Esophagus muscularis mucosa (tissue), 4 donors: ENCODE measurements around the gene ZFPM1. TPM values are rescaled to one million over a fixed set of nuclear protein-coding genes. Genes with fewer than 3 reads are reported as not detected.

ENCODE experiments used
- DNase-seq: peaks from one replicate; pipeline ENCODE4 v3.0.0-alpha.2; 2017; ENCODE audit errors: extremely low spot score
- H3K27ac ChIP-seq, 4 donors: fragments of 200-600 bp; sonication (generic); replicated peaks in 1 of 4; 1 replicate in 3 of 4; 2 replicates in 1 of 4; pipeline ENCODE4 v1.5.1; 2016 to 2019; ENCODE audit warnings: mild to moderate bottlenecking in 1 of 4
- H3K27me3 ChIP-seq, 4 donors: fragments of 200-600 bp; sonication (generic); one replicate each; pipeline versions ENCODE4 v1.5.1 to v1.6.0; 2016 to 2019
- H3K36me3 ChIP-seq, 4 donors: fragments of 200-600 bp; sonication (generic); one replicate each; pipeline ENCODE4 v1.5.1; 2016 to 2019
- H3K4me1 ChIP-seq, 4 donors: fragments of 200-600 bp; sonication (generic); one replicate each; pipeline ENCODE4 v1.5.1; 2016 to 2019
- H3K4me3 ChIP-seq, 4 donors: fragments of 200-600 bp; sonication (generic); 1 replicate in 2 of 4; 2 replicates in 2 of 4; pipeline ENCODE4 v1.5.1; 2016 to 2019; ENCODE audit warnings: mild to moderate bottlenecking in 4 of 4, moderate library complexity in 1 of 4
- H3K9me3 ChIP-seq, 4 donors: fragments of 200-600 bp; sonication (generic); 1 replicate in 3 of 4; 2 replicates in 1 of 4; pipeline ENCODE4 v1.5.1; 2016 to 2019
- CTCF ChIP-seq, 3 experiments: fragments of 200-600 bp in 2 of 3; fragments of 450-650 bp in 1 of 3; sonication (generic) in 2 of 3; IDR thresholded peaks; one replicate each; pipeline ENCODE4 v1.5.1; 2017 to 2019; ENCODE audit warnings: antibody characterized with exemption in 3 of 3, mild to moderate bottlenecking in 2 of 3, moderate library complexity in 1 of 3
- EP300 ChIP-seq: sonication (generic); formaldehyde crosslinking; IDR thresholded peaks from one replicate; pipeline ENCODE4 v1.6.1; 2017; ENCODE audit warnings: antibody characterized with exemption
- POLR2A ChIP-seq: fragments of 450-650 bp; IDR thresholded peaks from one replicate; pipeline ENCODE4 v1.6.1; 2017; ENCODE audit warnings: antibody characterized with exemption, moderate library complexity, mild to moderate bottlenecking, low read depth
- POLR2AphosphoS5 ChIP-seq, 2 donors: sonication (generic); formaldehyde crosslinking; IDR thresholded peaks; one replicate each; pipeline ENCODE4 v1.6.1; 2017; ENCODE audit warnings: antibody characterized with exemption in 2 of 2
- WGBS: methylation state at CpG from one replicate; pipeline ENCODE4 v1.1.5; 2018; 5-methylcytosine and 5-hydroxymethylcytosine counted together
- intact Hi-C: fragments of 100-400 bp; cut with DNase I; formaldehyde crosslinking; loops from one replicate; pipeline ENCODE4 v1.15.1; 2023
- total RNA-seq, 4 donors: library from RNA; depleted of rRNA; stranded (reverse); fragments of >200 nt; gene quantifications; one replicate each; pipeline versions ENCODE4 v1.1.0 to v1.2.1, GENCODE V29; 2016

The ZFPM1 gene
- total RNA-seq, 4 donors from 2014 or later: 0.42 to 1.4 (median 1.0) TPM

- intact Hi-C loops: no loop called here
- DNase-seq: no peak
- no peaks in the 10 kb centered on the region for H3K36me3 ChIP-seq
- peaks cover 0 to 9% (median 4%) of the 10 kb centered on the region in 4 donors for H3K4me1 ChIP-seq
- peaks cover 0 to 43% (median 2%) of the 10 kb centered on the region in 4 donors for H3K27me3 ChIP-seq
- WGBS: 76% methylated on average over 13 of the region's 13 CpGs
- H3K9me3 ChIP-seq: peaks cover 0 to 10% (median 6%) of the 10 kb centered on the region in 4 donors
- no peak overlapping the region for H3K27ac ChIP-seq
- TF ChIP-seq CTCF (IDR thresholded peaks at IDR 0.05) (no peak), POLR2A (no peak), POLR2AphosphoS5 (IDR thresholded peaks at IDR 0.05) (no peak), EP300 (no peak)
- H3K4me3 ChIP-seq: no peak overlapping the region
These were observed 95.9 kb downstream of the ZFPM1 start for GRCh38 chr16:88548985-88549384.

GRCh38 chr16:88549671-88550245 is 96.7 kb downstream of the ZFPM1 start:
- WGBS: 70% methylated on average over 11 of the region's 12 CpGs
- Histone ChIP-seq H3K4me1 (peaks cover 0 to 9% (median 4%) of the 10 kb centered on the region in 4 donors), H3K9me3 (peaks cover 0 to 2% (median 0%) of the 10 kb centered on the region in 4 donors), H3K27me3 (peaks cover 0 to 49% (median 2%) of the 10 kb centered on the region in 4 donors), H3K36me3 (no peaks in the 10 kb centered on the region), H3K27ac (no peak overlapping the region), H3K4me3 (no peak overlapping the region)
- no peak for TF ChIP-seq EP300
- no peak for TF ChIP-seq POLR2AphosphoS5 (IDR thresholded peaks at IDR 0.05)
- no peak for TF ChIP-seq CTCF (IDR thresholded peaks at IDR 0.05)
- no peak for TF ChIP-seq POLR2A
- intact Hi-C loops: no loop called here
- no peak for DNase-seq

DNA sequence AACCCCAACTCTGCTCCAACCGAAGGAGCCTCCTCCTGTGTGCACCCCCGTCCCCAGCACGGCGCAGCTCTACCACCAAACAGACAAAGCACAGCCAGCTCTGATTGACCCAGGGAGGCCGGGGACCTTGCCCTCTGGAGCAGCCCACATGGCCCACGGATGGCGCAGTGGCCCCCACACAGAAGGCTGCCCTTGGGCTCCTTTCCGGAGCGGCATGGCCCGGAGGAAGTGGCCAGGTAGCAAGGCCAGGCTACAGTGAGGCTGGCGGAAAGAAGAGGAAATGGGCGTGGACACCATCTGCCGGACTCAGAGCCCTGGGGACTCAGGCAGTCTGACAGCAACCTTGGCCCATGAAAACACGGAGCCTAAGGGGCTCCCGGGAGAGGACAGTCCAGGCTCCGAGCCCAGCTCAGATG is 97.2 kb downstream of the ZFPM1 start:
- Histone ChIP-seq H3K4me1 (peaks cover 0 to 9% (median 4%) of the 10 kb centered on the region in 4 donors), H3K9me3 (no peaks in the 10 kb centered on the region), H3K4me3 (no peak overlapping the region), H3K27me3 (peaks cover 0 to 47% (median 2%) of the 10 kb centered on the region in 4 donors), H3K27ac (no peak overlapping the region), H3K36me3 (no peaks in the 10 kb centered on the region)
- no peak for TF ChIP-seq CTCF (IDR thresholded peaks at IDR 0.05)
- TF ChIP-seq POLR2A: no peak
- no peak for TF ChIP-seq POLR2AphosphoS5 (IDR thresholded peaks at IDR 0.05)
- TF ChIP-seq EP300: no peak
- 59% methylated on average over 10 of the region's 16 CpGs for WGBS
- no peak for DNase-seq
- intact Hi-C loops: no loop called here

DNA sequence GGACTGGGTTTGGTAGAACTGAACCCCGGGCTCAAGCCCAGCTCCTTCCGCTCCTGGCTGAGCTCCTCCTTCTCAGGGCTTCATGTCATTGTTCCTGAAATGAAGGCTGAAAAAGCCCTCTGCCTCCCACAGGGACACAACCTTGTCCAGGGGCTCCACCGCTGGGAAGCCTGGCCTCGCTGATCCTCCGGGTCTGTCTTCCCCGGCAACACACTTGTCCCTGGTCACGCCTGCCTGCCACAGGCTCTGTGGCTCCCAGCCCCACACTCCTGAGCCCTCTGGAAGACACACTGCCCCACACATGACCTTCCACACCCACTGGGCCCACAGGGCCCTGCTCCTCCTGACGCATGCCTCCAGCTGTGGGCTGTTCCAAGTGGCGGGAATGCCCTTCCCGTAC is 99.1 kb downstream of the ZFPM1 start:
- Histone ChIP-seq H3K4me3 (no peak overlapping the region), H3K36me3 (no peaks in the 10 kb centered on the region), H3K4me1 (peaks cover 0 to 9% (median 4%) of the 10 kb centered on the region in 4 donors), H3K27me3 (peaks cover 0 to 51% (median 0%) of the 10 kb centered on the region in 4 donors), H3K27ac (no peak overlapping the region), H3K9me3 (no peaks in the 10 kb centered on the region)
- intact Hi-C loops: no loop called here
- DNase-seq: no peak
- TF ChIP-seq POLR2A (no peak), POLR2AphosphoS5 (IDR thresholded peaks at IDR 0.05) (no peak), CTCF (IDR thresholded peaks at IDR 0.05) (no peak), EP300 (no peak)
- WGBS: 77% methylated on average over 6 of the region's 10 CpGs

- H3K36me3 ChIP-seq: no peaks in the 10 kb centered on the region
- H3K4me1 ChIP-seq: peaks cover 0 to 9% (median 4%) of the 10 kb centered on the region in 4 donors
- TF ChIP-seq POLR2A (no peak), EP300 (no peak), POLR2AphosphoS5 (IDR thresholded peaks at IDR 0.05) (no peak), CTCF (IDR thresholded peaks at IDR 0.05) (no peak)
- no peak overlapping the region for H3K4me3 ChIP-seq
- no peak overlapping the region for H3K27ac ChIP-seq
- no peaks in the 10 kb centered on the region for H3K9me3 ChIP-seq
- WGBS: 92% methylated on average over 2 of the region's 13 CpGs
- intact Hi-C loops: no loop called here
- DNase-seq: no peak
- H3K27me3 ChIP-seq: peaks cover 0 to 55% (median 2%) of the 10 kb centered on the region in 4 donors
These were observed 99.7 kb downstream of the ZFPM1 start for GRCh38 chr16:88552815-88553214.
